Gastrocnemius medialis (tissue), 4 donors: ENCODE results near the gene LURAP1L. TPM values are rescaled to one million over a fixed set of nuclear protein-coding genes. Genes with fewer than 3 reads are reported as not detected.

ENCODE experiments used
- ATAC-seq, 2 donors: fragments of 150-250 bp; one replicate each; pipeline ENCODE4 v1.9.1; 2016
- DNase-seq, 2 donors: peaks; one replicate each; pipeline ENCODE4 v3.0.0-alpha.2; 2019
- H3K27ac ChIP-seq, 4 donors: fragments of 200-600 bp; sonication (generic); 1 replicate in 1 of 4; 2 replicates in 3 of 4; pipeline ENCODE4 v1.5.1; 2016 to 2018; ENCODE audit warnings: mild to moderate bottlenecking in 2 of 4, moderate library complexity in 1 of 4
- H3K27me3 ChIP-seq, 3 donors: fragments of 200-600 bp; sonication (generic) in 2 of 3; 1 replicate in 1 of 3; 2 replicates in 2 of 3; pipeline versions ENCODE4 v1.5.1 to v1.6.0; 2016 to 2019; ENCODE audit warnings: mild to moderate bottlenecking in 1 of 3, moderate library complexity in 1 of 3
- H3K36me3 ChIP-seq, 2 donors: fragments of 200-600 bp; sonication (generic) in 1 of 2; one replicate each; pipeline ENCODE4 v1.5.1; 2017 to 2018
- H3K4me1 ChIP-seq, 2 donors: fragments of 200-600 bp; sonication (generic) in 1 of 2; one replicate each; pipeline ENCODE4 v1.5.1; 2016 to 2017; ENCODE audit warnings: mild to moderate bottlenecking in 2 of 2
- H3K4me3 ChIP-seq, 4 donors: fragments of 200-600 bp; sonication (generic) in 3 of 4; 1 replicate in 1 of 4; 2 replicates in 3 of 4; pipeline ENCODE4 v1.5.1; 2016 to 2019; ENCODE audit warnings: mild to moderate bottlenecking in 2 of 4
- H3K9me3 ChIP-seq, 3 donors: fragments of 200-600 bp; sonication (generic) in 2 of 3; 1 replicate in 1 of 3; 2 replicates in 2 of 3; pipeline ENCODE4 v1.5.1; 2016 to 2019
- POLR2A ChIP-seq, 2 donors: fragments of 450-650 bp; IDR thresholded peaks; one replicate each; pipeline ENCODE4 v1.6.1; 2017; ENCODE audit warnings: antibody characterized with exemption in 2 of 2, mild to moderate bottlenecking in 2 of 2, moderate library complexity in 2 of 2
- in situ Hi-C, 4 donors: fragments of 200-750 bp; cut with MboI; loops; one replicate each; pipeline versions ENCODE4 v1.15.0 to v1.8.0; 2017; ENCODE audit warnings: low sequenced_read_pairs in 4 of 4
- intact Hi-C: fragments of 100-400 bp; cut with DNase I; formaldehyde crosslinking; loops from one replicate; pipeline ENCODE4 v1.15.1; 2023; ENCODE audit warnings: low total_unique reads
- total RNA-seq, 4 donors: library from RNA; depleted of rRNA; stranded (reverse); fragments of >200 nt; gene quantifications; one replicate each; pipeline versions ENCODE4 v1.1.0 to v1.2.3, GENCODE V29; 2016
- TF ChIP-seq, protein P1 (sequence below), 5 experiments: fragments of 450-650 bp in 3 of 5; fragments of 200-600 bp in 2 of 5; sonication (generic) in 2 of 5; IDR thresholded peaks in 4 of 5; conservative IDR thresholded peaks in 1 of 5; 1 replicate in 4 of 5; 2 replicates in 1 of 5; pipeline ENCODE4 v1.5.1; 2016 to 2019; ENCODE audit warnings: antibody characterized with exemption in 5 of 5, mild to moderate bottlenecking in 3 of 5, moderate library complexity in 3 of 5

Gene LURAP1L
- total RNA-seq, 4 donors from 2014 or later, result 0.75 to 2.3 (median 2.0) TPM

DNA sequence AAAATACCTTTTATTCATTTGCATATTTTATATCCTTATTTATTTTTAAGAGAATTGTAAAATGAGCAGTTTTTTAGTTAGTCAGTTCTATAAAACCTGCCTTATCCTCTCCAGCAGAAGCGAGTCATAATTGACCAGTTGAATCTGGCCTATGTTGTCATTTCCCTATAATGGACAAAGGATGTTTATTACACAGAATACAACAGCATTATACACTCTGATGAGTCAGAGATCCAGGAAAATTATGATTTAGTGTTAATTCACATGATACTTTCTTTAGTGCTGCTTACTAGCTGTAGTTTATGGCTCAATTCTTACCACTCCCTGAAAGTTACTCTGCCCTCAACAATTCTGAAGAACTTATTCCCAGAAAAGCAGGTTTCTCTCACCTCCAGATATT lies 26.8 kb upstream of the LURAP1L start:
- no peaks in the 10 kb centered on the region for H3K9me3 ChIP-seq
- DNase-seq (no peak), ATAC-seq (no peak)
- no peak overlapping the region for H3K27ac ChIP-seq
- H3K27me3 ChIP-seq, result no peaks in the 10 kb centered on the region
- no peaks in the 10 kb centered on the region for H3K4me1 ChIP-seq
- H3K36me3 ChIP-seq, result no peaks in the 10 kb centered on the region
- TF ChIP-seq, protein P1, sequence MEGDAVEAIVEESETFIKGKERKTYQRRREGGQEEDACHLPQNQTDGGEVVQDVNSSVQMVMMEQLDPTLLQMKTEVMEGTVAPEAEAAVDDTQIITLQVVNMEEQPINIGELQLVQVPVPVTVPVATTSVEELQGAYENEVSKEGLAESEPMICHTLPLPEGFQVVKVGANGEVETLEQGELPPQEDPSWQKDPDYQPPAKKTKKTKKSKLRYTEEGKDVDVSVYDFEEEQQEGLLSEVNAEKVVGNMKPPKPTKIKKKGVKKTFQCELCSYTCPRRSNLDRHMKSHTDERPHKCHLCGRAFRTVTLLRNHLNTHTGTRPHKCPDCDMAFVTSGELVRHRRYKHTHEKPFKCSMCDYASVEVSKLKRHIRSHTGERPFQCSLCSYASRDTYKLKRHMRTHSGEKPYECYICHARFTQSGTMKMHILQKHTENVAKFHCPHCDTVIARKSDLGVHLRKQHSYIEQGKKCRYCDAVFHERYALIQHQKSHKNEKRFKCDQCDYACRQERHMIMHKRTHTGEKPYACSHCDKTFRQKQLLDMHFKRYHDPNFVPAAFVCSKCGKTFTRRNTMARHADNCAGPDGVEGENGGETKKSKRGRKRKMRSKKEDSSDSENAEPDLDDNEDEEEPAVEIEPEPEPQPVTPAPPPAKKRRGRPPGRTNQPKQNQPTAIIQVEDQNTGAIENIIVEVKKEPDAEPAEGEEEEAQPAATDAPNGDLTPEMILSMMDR (IDR thresholded peaks at IDR 0.05 in 4 of 5, conservative IDR thresholded peaks at IDR 0.05 in 1 of 5), result no peak
- TF ChIP-seq POLR2A (IDR thresholded peaks at IDR 0.05), result no peak
- in situ Hi-C loops (no loop called here), intact Hi-C loops (no loop called here)
- no peak overlapping the region for H3K4me3 ChIP-seq

DNA sequence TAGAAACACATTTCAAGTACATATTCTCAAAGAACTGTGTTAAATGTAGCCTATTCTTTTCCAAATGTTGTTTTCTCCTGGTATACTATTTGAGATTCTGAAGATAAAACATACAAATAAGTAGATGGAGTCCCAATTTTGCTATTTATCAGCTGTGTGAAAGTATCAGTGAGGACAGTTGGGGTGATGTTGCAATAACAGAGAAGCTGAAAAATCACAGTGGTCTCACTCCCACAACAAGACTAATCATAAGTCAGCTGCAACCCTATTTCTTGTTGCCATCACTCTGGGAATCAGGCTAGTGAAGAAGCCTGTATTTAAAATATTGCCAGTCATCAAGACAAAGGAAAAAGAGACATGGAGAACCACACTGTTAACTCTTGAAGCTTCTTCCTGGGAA lies 25.9 kb upstream of the LURAP1L start:
- Histone ChIP-seq H3K27me3 (no peaks in the 10 kb centered on the region), H3K9me3 (no peaks in the 10 kb centered on the region), H3K4me3 (no peak overlapping the region), H3K27ac (no peak overlapping the region), H3K36me3 (no peaks in the 10 kb centered on the region), H3K4me1 (no peaks in the 10 kb centered on the region)
- in situ Hi-C loops (no loop called here), intact Hi-C loops (no loop called here)
- ATAC-seq, result no peak
- DNase-seq, result no peak
- no peak for TF ChIP-seq POLR2A (IDR thresholded peaks at IDR 0.05)

DNA sequence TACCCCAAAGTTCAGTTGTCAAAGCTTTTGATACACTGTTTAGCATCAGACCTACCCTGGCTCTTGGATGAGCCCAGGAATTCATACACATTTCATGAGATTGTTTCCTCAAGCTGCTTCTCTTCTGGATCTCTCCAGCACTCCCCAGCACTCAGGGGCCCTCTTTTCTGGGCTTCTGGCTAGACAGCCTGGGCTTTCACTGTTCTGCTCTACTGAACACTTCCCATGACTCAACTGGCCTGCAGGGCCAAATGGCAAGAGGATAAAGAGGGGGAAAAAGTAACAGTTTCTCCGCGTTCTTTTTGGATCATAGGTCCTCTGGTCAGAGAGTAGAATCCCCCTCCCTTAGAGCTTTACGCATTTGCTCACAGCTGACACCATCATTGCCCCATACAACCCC lies 20.9 kb upstream of the LURAP1L start:
- no peak for DNase-seq
- Histone ChIP-seq H3K27me3 (no peaks in the 10 kb centered on the region), H3K4me3 (no peak overlapping the region), H3K27ac (no peak overlapping the region), H3K36me3 (no peaks in the 10 kb centered on the region), H3K9me3 (no peaks in the 10 kb centered on the region), H3K4me1 (no peaks in the 10 kb centered on the region)
- intact Hi-C loops (no loop called here), in situ Hi-C loops (no loop called here)
- ATAC-seq, result no peak
- TF ChIP-seq, protein P1 (IDR thresholded peaks at IDR 0.05 in 4 of 5, conservative IDR thresholded peaks at IDR 0.05 in 1 of 5), result no peak
- no peak for TF ChIP-seq POLR2A (IDR thresholded peaks at IDR 0.05)

DNA sequence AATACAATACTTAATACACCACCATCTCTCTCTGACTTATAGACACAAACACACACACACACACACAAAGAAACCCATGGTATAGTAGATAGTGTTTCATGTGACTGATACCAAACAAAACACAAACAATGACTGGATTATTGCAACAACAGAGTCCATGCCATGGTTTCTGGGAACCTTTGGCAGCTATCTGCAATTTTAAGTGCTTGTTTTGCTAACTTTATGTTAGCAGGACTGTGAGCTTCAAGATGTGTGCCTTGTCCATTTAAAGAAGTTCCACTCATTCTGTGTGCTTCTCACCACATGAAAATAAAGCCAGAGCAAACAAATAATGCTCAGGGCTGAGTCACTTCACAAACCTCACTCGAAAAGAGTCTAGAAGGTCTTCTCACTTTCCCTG lies 15.1 kb upstream of the LURAP1L start:
- intact Hi-C loops, result no loop called here
- no peak for DNase-seq
- H3K36me3 ChIP-seq, result no peaks in the 10 kb centered on the region
- no peak overlapping the region for H3K27ac ChIP-seq
- no peak overlapping the region for H3K4me3 ChIP-seq
- in situ Hi-C loops, result no loop called here
- H3K9me3 ChIP-seq, result no peaks in the 10 kb centered on the region
- TF ChIP-seq POLR2A (IDR thresholded peaks at IDR 0.05), result no peak
- TF ChIP-seq, protein P1 (IDR thresholded peaks at IDR 0.05 in 4 of 5, conservative IDR thresholded peaks at IDR 0.05 in 1 of 5), result no peak
- H3K27me3 ChIP-seq, result no peaks in the 10 kb centered on the region
- ATAC-seq, result no peak
- no peaks in the 10 kb centered on the region for H3K4me1 ChIP-seq

DNA sequence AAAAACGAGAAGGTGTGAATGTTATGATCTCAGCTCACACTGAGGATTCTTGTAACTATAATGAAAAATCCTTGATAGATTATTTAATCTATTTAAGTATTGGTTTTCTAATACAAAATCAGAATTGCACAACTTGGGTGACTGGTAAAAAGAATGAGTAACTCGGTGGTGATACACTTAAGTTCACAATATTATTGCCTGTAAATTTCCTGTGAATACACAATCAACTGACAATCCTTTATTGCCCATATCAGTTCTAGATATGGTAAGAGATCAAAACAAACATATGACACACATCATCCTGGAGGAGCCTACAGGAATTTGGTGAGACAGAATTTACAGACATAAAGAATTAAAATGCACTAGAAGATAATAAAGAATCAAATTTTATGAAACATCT lies 14.1 kb upstream of the LURAP1L start:
- TF ChIP-seq POLR2A (IDR thresholded peaks at IDR 0.05), result no peak
- no peak overlapping the region for H3K4me3 ChIP-seq
- no peaks in the 10 kb centered on the region for H3K4me1 ChIP-seq
- ATAC-seq (no peak), DNase-seq (no peak)
- H3K36me3 ChIP-seq, result no peaks in the 10 kb centered on the region
- intact Hi-C loops (no loop called here), in situ Hi-C loops (no loop called here)
- H3K9me3 ChIP-seq, result no peaks in the 10 kb centered on the region
- H3K27me3 ChIP-seq, result no peaks in the 10 kb centered on the region
- no peak overlapping the region for H3K27ac ChIP-seq

DNA sequence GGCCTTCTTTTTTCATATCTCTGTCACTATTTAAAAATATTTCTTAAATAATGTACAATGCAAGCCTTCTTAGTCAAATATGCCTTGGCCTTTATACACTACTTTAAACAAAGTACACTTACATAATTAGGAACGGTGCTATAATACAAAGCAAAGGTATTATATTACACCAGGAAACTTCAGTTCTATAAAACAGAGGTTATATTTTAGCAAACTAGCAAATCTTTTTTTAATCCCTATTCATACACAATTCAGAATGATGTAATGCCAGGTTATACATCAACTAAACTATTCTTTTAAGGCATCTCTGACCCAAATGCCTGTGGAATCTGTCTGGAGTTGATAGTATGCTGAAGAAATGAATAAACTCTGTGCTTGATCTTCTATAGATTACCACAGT lies 10.7 kb upstream of the LURAP1L start:
- no peak overlapping the region for H3K27ac ChIP-seq
- TF ChIP-seq, protein P1 (IDR thresholded peaks at IDR 0.05 in 4 of 5, conservative IDR thresholded peaks at IDR 0.05 in 1 of 5), result no peak
- TF ChIP-seq POLR2A (IDR thresholded peaks at IDR 0.05), result no peak
- no peaks in the 10 kb centered on the region for H3K4me1 ChIP-seq
- no peaks in the 10 kb centered on the region for H3K27me3 ChIP-seq
- H3K9me3 ChIP-seq, result no peaks in the 10 kb centered on the region
- in situ Hi-C loops (no loop called here), intact Hi-C loops (no loop called here)
- no peak for DNase-seq
- H3K36me3 ChIP-seq, result no peaks in the 10 kb centered on the region
- no peak overlapping the region for H3K4me3 ChIP-seq
- ATAC-seq, result no peak
